ENCODE data around the gene PORCN.
A peak's percentile ranks its signal among the peaks of the same experiment; 100 is the strongest.

GRCh38 chrX:48539345-48540027 lies 30.7 kb downstream of the PORCN start, which contains the start of gene TBC1D25:
- TF ChIP-seq POLR2A (IDR thresholded peaks at IDR 0.05): peak; percentile 55
- TF ChIP-seq, protein P1, sequence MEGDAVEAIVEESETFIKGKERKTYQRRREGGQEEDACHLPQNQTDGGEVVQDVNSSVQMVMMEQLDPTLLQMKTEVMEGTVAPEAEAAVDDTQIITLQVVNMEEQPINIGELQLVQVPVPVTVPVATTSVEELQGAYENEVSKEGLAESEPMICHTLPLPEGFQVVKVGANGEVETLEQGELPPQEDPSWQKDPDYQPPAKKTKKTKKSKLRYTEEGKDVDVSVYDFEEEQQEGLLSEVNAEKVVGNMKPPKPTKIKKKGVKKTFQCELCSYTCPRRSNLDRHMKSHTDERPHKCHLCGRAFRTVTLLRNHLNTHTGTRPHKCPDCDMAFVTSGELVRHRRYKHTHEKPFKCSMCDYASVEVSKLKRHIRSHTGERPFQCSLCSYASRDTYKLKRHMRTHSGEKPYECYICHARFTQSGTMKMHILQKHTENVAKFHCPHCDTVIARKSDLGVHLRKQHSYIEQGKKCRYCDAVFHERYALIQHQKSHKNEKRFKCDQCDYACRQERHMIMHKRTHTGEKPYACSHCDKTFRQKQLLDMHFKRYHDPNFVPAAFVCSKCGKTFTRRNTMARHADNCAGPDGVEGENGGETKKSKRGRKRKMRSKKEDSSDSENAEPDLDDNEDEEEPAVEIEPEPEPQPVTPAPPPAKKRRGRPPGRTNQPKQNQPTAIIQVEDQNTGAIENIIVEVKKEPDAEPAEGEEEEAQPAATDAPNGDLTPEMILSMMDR (IDR thresholded peaks at IDR 0.05): peak; percentile 14 to 51 (median 26)

Measured in right lobe of liver (tissue), 4 donors.